D721Med (cell line): ENCODE results near the gene NES.
A peak's percentile ranks its signal among the peaks of the same experiment; 100 is the strongest.

ENCODE experiments used
- DNase-seq: peaks from one replicate; pipeline ENCODE4 v3.0.0; 2011; ENCODE audit warnings: low spot score; ENCODE audit not compliant: insufficient read length
- FAIRE-seq: peaks from 2 replicates; lab custom pipeline; 2011; peaks lifted over from hg19 to GRCh38; lab: Jason Lieb, UNC
- TF ChIP-seq, protein P1 (sequence below): IDR thresholded peaks from 2 replicates; pipeline ENCODE4 v1.5.1; 2012; ENCODE audit warnings: mild to moderate bottlenecking, control low read depth; ENCODE audit not compliant: insufficient read depth; ENCODE audit errors: missing control alignments

Gene NES

GRCh38 chr1:156659988-156660751 is 17.0 kb downstream of the NES start:
- TF ChIP-seq, protein P1, sequence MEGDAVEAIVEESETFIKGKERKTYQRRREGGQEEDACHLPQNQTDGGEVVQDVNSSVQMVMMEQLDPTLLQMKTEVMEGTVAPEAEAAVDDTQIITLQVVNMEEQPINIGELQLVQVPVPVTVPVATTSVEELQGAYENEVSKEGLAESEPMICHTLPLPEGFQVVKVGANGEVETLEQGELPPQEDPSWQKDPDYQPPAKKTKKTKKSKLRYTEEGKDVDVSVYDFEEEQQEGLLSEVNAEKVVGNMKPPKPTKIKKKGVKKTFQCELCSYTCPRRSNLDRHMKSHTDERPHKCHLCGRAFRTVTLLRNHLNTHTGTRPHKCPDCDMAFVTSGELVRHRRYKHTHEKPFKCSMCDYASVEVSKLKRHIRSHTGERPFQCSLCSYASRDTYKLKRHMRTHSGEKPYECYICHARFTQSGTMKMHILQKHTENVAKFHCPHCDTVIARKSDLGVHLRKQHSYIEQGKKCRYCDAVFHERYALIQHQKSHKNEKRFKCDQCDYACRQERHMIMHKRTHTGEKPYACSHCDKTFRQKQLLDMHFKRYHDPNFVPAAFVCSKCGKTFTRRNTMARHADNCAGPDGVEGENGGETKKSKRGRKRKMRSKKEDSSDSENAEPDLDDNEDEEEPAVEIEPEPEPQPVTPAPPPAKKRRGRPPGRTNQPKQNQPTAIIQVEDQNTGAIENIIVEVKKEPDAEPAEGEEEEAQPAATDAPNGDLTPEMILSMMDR, result peak; percentile 99
- FAIRE-seq (no peak), DNase-seq (peak; percentile 100)

DNA sequence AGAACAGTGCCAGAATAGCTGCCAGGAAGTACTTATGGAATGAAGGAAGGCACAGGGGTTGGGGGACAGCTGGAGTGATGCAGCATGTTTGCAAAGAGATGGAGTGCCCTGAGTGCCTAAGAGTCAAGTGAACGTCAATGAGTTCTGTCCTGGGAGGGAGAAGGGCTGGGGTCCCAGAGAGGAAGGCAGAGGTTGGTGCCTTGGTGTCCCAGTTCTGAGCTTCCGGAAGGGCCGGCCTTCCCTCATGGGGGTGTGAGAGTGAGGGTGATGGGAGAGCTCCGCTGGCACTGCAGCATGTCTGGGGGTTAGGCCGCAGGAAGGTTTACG is 17.6 kb downstream of the NES start:
- DNase-seq, result no peak
- no peak for FAIRE-seq
- TF ChIP-seq, protein P1, result no peak

DNA sequence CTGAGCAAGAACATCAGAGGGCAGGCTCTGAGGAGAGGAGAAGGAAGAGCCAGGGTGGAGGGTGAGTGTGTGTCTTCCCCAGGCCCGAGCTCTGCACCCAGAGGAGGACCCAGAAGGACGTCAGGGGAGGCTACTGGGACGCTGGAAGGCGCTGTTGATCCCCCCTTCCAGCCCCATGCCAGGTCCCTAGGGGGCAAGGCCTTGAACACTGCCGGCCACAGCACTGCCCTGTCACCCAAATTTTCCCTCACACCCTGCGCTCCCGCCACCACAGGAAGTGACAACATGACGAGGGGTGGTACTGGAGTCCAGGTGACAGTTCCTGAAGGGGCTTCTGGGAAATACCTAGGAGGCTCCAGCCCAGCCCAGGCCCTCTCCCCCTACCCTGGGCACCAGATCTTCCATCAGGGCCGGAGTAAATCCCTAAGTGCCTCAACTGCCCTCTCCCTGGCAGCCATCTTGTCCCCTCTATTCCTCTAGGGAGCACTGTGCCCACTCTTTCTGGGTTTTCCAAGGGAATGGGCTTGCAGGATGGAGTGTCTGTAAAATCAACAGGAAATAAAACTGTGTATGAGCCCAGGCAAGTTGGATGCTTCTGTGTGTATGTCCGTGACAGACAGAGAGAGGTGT is 18.1 kb downstream of the NES start:
- TF ChIP-seq, protein P1, result no peak
- FAIRE-seq (no peak), DNase-seq (no peak)

GRCh38 chr1:156658496-156658895 is 18.7 kb downstream of the NES start:
- FAIRE-seq, result no peak
- DNase-seq, result no peak
- TF ChIP-seq, protein P1, result no peak

GRCh38 chr1:156657741-156658319 is 19.4 kb downstream of the NES start:
- TF ChIP-seq, protein P1, result no peak
- FAIRE-seq (no peak), DNase-seq (no peak)

DNA sequence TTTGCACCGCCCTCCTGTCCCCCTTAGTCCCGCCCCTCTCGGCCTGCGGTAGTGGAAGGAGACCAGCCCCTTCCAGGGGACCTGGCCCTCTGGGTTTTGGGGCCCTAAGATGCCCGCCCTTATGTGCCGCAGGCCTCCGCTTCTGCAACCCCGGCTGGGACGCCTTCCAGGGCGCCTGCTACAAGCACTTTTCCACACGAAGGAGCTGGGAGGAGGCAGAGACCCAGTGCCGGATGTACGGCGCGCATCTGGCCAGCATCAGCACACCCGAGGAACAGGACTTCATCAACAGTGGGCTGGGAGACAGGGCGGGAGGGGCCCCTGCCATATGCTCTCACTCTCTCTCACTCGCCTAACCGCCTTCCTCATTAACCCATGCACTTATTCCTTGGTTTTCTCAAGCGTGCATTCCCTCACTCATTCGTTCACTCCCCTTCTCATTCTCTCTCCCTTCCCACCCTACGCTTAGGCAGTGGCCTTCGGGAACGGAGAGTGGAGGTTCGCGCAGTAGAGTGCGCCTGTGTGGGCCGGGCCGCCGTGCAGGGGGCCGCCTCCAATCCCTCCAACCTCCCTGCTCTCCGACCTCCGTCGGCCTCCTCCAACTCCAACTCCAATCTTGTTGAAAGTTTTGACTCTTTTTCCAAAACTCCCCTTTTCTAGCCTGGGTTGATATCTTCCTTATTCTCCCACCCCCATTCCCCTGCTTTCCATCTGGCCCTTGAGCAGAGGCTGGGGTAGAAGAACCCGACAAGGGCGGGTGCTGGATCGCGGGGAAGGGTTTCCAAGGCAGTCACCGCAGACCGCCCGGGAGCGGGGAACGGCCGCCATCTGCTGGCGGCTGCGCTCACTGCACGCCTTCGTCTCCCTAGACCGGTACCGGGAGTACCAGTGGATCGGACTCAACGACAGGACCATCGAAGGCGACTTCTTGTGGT is 20.1 kb downstream of the NES start:
- FAIRE-seq (no peak), DNase-seq (peak; percentile 99)
- TF ChIP-seq, protein P1, result peak; percentile 90
